Fibroblast of peridontal ligament (primary cell): ENCODE measurements around the gene CATSPERZ.

ENCODE experiments used
- DNase-seq: peaks from one replicate; pipeline ENCODE4 v3.0.0-alpha.2; 2010; ENCODE audit errors: extremely low read depth

CATSPERZ gene

GRCh38 chr11:64299847-64300648, at the start of gene CATSPERZ:
Gene CATSPERZ, plus strand, starts transcription at chr11:64300358. Its CDS starts 53 bp downstream, at chr11:64300411.
- no peak for DNase-seq

GRCh38 chr11:64250415-64251015, 49.6 kb upstream of the CATSPERZ start:
- DNase-seq, result no peak

GRCh38 chr11:64251016-64251752, 49.0 kb upstream of the CATSPERZ start, which contains the start of gene PLCB3:
Gene PLCB3, plus strand, starts transcription at chr11:64251530. Its CDS starts 120 bp downstream, at chr11:64251650.
- no peak for DNase-seq

- no peak for DNase-seq
Observed at GRCh38 chr11:64251753-64252002, 48.5 kb upstream of the CATSPERZ start.

DNA sequence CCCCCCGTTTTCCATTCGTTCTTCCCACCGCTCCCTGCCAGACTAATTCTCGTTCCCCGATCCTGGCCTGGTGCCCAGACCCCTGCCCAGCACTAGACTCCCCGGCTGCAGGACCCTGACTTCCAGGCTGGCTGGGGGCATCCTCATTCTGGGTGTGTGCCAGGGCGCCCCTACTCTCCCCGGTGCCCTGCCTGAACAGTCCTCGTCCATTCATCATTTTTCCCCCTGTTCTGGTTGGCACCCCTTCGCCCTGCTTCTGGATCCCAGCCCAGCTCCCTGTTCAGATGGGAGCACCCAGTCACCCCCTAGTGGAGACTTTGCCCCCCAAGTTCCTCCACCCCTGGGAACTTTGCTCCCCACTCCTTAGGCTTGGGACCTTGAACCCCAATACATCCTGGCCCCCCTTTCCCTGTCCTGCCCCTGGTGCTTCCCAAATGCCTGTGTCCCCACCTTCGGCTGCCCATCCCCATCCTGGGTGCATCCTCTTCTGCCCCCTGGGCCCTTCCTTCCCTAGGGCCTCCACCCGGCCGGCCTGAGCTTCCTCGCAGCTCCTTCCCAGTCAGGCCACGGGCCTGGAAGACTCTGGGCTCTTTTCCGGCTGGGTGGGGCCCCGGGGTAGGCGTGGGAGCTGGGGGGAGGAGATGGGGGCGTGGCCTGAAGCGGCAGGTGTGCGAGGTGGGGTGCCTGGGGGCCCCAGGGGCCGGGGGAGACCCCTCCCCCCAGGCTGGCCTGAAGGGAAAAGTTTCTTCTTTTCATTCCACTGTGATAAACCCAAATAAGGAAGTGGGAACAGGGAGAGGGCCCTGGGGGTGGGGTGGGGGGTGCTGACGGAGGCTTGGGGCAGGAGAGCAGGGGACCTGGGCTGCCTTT, 47.9 kb upstream of the CATSPERZ start:
- DNase-seq, result no peak

DNA sequence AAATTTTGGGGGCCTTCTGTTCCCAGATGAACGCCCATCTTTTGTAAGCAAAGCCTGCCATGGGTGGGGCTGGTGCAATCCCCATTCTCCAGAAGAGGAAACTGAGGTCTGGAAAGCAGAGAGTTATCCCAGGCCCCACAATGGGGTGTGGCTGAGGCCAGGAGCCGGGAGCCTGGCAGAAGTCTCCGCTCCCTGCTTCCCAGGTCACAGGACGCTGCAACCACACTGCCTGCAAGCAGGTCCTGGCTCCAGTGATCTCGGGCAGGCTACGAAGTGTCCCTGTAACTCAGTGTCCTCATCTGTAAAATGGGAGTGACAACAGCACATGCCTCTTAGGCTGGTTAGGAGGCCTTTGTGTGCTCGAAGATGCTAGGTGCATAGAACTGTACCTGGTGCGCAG, 47.1 kb upstream of the CATSPERZ start:
- DNase-seq, result no peak

GRCh38 chr11:64253481-64253880, 46.7 kb upstream of the CATSPERZ start:
- no peak for DNase-seq

- no peak for DNase-seq
Observed at GRCh38 chr11:64254326-64254725, 45.8 kb upstream of the CATSPERZ start.

- DNase-seq, result no peak
Observed at GRCh38 chr11:64255135-64256128, 44.7 kb upstream of the CATSPERZ start.

GRCh38 chr11:64256300-64256699, 43.9 kb upstream of the CATSPERZ start:
- no peak for DNase-seq

DNA sequence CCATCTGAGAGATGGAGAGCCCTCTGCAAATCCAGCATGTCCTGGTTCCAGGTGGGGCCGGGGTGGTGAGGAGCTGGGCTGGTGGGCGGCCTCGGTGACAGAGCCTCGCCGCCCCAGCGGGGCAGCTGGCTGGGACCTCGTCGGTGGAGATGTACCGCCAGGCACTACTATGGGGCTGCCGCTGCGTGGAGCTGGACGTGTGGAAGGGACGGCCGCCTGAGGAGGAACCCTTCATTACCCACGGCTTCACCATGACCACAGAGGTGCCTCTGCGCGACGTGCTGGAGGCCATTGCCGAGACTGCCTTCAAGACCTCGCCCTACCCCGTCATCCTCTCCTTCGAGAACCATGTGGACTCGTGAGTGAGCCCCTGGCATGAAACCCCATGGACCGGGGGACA, 41.8 kb upstream of the CATSPERZ start:
- no peak for DNase-seq

GRCh38 chr11:64258946-64259532, 41.1 kb upstream of the CATSPERZ start:
- no peak for DNase-seq

- no peak for DNase-seq
Observed at GRCh38 chr11:64259533-64260067, 40.6 kb upstream of the CATSPERZ start.

DNA sequence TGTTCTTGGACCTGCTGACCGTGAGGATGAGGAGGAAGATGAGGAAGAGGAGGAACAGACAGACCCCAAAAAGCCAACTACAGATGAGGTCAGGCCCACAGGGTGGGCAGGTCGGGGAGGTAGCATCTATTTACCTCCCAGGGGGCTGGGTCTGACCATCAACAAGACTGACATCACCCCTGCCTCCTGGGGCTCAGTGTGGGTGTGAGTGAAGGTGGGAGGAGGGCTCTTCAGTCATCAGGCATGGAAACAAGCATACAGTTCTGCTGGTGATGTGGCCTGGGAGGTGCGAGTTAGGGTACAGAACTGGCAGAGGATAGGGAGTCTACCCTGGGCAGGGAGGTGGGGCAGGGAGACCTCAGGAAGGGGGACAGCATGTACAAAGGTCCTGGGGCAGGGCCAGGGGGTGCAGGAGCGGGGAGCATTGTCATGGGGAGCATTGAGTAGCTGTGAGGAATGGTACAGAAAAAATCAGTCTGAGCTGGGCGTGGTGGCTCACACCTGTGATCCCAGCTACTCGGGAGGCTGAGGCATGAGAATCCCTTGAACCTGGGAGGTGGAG, 39.9 kb upstream of the CATSPERZ start:
- no peak for DNase-seq

- no peak for DNase-seq
Observed at GRCh38 chr11:64261556-64262080, 38.5 kb upstream of the CATSPERZ start.

GRCh38 chr11:64262271-64263002, 37.7 kb upstream of the CATSPERZ start:
- DNase-seq, result no peak

DNA sequence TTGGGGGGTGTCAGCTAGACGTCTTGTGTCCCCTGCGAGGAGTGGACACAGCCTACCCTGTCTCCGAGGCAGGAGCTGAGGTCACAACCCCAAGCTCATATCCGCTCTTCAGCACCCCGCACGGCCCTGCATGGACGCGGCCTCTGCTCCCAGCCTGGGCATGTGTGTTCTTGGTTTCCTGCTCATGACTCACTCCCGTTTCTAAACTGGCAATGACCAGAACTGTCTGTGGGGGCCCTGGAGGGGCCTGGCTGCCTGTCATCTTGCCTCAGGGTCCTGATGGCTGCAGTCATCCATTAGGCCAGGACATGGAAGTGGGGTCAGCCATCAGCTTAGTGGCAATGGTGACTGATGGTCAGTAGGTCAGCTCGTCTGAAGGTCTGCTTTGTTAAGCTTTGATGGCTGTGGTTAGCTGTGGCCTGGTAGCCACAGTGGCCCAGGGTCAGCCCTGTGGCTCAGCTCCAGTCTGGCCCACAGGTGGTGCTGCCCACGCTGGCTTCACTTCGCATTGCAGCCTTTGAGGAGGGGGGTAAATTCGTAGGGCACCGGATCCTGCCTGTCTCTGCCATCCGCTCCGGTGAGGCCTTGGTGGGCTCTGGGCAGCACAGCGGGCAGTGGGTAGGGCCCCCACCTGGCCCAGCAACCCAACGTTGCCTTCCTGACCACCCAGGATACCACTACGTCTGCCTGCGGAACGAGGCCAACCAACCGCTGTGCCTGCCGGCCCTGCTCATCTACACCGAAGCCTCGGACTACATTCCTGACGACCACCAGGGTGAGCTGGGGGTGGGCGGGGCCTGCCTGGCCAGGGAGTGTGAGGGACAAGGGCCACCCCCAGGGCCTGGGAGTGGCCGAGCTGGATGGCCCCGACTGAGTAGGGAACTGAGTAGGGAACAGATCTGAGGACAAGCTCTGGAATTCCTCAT, 36.9 kb upstream of the CATSPERZ start:
- no peak for DNase-seq

DNA sequence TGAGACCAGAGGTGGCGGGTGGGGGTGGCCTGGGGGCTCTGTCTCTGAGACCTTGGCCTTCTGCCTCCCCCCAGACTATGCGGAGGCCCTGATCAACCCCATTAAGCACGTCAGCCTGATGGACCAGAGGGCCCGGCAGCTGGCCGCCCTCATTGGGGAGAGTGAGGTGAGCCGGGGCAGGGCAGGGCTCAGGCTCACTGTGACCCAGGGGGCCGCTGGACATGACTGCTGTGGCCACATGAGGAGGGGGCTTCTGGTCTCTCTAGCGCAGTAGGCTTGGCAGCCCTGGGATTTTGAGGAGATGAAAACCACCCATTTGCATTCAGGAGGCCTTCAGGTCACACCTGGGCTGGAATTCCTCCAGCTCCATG, 36.2 kb upstream of the CATSPERZ start:
- DNase-seq, result no peak
